ENCODE measurements around the gene OR2AJ1.

DNA sequence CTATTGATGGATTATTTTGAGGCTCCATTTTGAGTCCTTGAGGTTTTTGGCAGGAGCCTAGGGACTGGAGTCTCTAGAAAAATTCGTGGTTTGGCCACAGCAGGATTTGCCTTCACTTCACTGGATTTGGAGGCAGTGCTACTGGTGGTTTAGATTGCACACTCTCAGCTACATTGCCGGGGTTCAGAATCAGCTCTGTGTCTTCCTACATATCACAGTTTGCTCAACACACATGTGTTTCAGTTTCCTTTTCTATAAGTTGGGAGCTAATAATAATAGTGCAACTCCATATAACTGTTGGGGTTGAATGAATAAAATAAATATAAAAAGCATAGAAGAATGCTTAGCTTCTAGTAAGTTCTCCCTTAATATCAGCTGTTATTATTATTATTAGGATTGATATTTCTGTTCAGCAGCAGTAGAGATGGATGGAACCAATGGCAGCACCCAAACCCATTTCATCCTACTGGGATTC is 29.5 kb upstream of the OR2AJ1 start, which contains the start of gene OR2W3:
- TF ChIP-seq CTCF (IDR thresholded peaks at IDR 0.05) (no peak), EZH2 (IDR thresholded peaks at IDR 0.05; ENCODE audit: borderline replicate concordance, insufficient read depth, low read depth, low read length, poor library complexity, severe bottlenecking) (no peak)
